IMR-90 (cell line): ENCODE results near the gene E4F1.

Experiments used
- BHLHE40 ChIP-seq: fragments of 150-350 bp; IDR thresholded peaks from 2 replicates; pipeline ENCODE4 v1.6.1; 2016; ENCODE audit warnings: mild to moderate bottlenecking, low read depth, low read length
- CHD1 ChIP-seq: IDR thresholded peaks from 2 replicates; pipeline ENCODE4 v1.6.1; 2012; ENCODE audit warnings: low read depth, low read length, improper control_type of control experiment
- CTCF ChIP-seq: conservative IDR thresholded peaks from 2 replicates; pipeline ENCODE4 v1.5.1; 2012; ENCODE audit warnings: mild to moderate bottlenecking, low read depth, low read length, improper control_type of control experiment
- FOS ChIP-seq: fragments of 150-350 bp; IDR thresholded peaks from 2 replicates; pipeline ENCODE4 v1.6.1; 2016; ENCODE audit warnings: low read depth, low read length
- MAFK ChIP-seq: IDR thresholded peaks from 2 replicates; pipeline ENCODE4 v1.6.1; 2012; ENCODE audit warnings: low read depth, low read length, improper control_type of control experiment
- MAZ ChIP-seq: IDR thresholded peaks from 2 replicates; pipeline ENCODE4 v1.6.1; 2012; ENCODE audit warnings: low read depth, mild to moderate bottlenecking, low read length, improper control_type of control experiment, moderate library complexity, borderline replicate concordance
- MXI1 ChIP-seq: IDR thresholded peaks from 2 replicates; pipeline ENCODE4 v1.6.1; 2012; ENCODE audit warnings: low read depth, mild to moderate bottlenecking, low read length, moderate library complexity, borderline replicate concordance
- NFE2L2 ChIP-seq: fragments of 150-350 bp; IDR thresholded peaks from 2 replicates; pipeline ENCODE4 v1.6.1; 2016; ENCODE audit warnings: low read depth, mild to moderate bottlenecking, low read length
- POLR2A ChIP-seq: IDR thresholded peaks from 2 replicates; pipeline ENCODE4 v1.6.1; 2012; ENCODE audit warnings: mild to moderate bottlenecking, low read depth, low read length
- RAD21 ChIP-seq: IDR thresholded peaks from 2 replicates; pipeline ENCODE4 v1.6.1; 2012; ENCODE audit warnings: low read length, improper control_type of control experiment
- RFX5 ChIP-seq: IDR thresholded peaks from 2 replicates; pipeline ENCODE4 v1.8.0; 2012; ENCODE audit warnings: low read depth, mild to moderate bottlenecking, low read length, moderate library complexity
- SMC3 ChIP-seq: fragments of 150-350 bp; IDR thresholded peaks from 2 replicates; pipeline ENCODE4 v1.6.1; 2016; ENCODE audit warnings: low read depth, mild to moderate bottlenecking, antibody characterized with exemption, low read length, moderate library complexity
- USF2 ChIP-seq: fragments of 150-350 bp; IDR thresholded peaks from 2 replicates; pipeline ENCODE4 v1.6.1; 2017; ENCODE audit warnings: mild to moderate bottlenecking, antibody characterized with exemption, low read length, low read depth

- no peak for TF ChIP-seq USF2
- no peak for TF ChIP-seq CTCF
- no peak for TF ChIP-seq POLR2A
- no peak for TF ChIP-seq MXI1
- TF ChIP-seq NFE2L2, result no peak
- no peak for TF ChIP-seq FOS
- no peak for TF ChIP-seq RAD21
- TF ChIP-seq RFX5, result no peak
- TF ChIP-seq CHD1, result no peak
- TF ChIP-seq SMC3, result no peak
- TF ChIP-seq MAZ, result no peak
- no peak for TF ChIP-seq BHLHE40
- no peak for TF ChIP-seq MAFK
Observed at GRCh38 chr16:2280981-2281542, 57.7 kb downstream of the E4F1 start.
